OCI-LY1 (cell line): Measurements from ENCODE around the gene ZNHIT2.

Source experiments
- CTCF ChIP-seq: fragments of 200-600 bp; sonication (generic), shearing (Covaris generic); IDR thresholded peaks from 2 replicates; pipeline ENCODE4 v1.5.1; 2017; ENCODE audit warnings: mild to moderate bottlenecking, antibody characterized with exemption, low read length, moderate library complexity, mixed read lengths
- EZH2 ChIP-seq: fragments of 200-600 bp; sonication (generic), shearing (Covaris generic); IDR thresholded peaks from 2 replicates; pipeline ENCODE4 v1.8.0; 2017; ENCODE audit warnings: borderline replicate concordance, mixed run types, mild to moderate bottlenecking, antibody characterized with exemption, low read length, moderate library complexity, mixed read lengths

DNA sequence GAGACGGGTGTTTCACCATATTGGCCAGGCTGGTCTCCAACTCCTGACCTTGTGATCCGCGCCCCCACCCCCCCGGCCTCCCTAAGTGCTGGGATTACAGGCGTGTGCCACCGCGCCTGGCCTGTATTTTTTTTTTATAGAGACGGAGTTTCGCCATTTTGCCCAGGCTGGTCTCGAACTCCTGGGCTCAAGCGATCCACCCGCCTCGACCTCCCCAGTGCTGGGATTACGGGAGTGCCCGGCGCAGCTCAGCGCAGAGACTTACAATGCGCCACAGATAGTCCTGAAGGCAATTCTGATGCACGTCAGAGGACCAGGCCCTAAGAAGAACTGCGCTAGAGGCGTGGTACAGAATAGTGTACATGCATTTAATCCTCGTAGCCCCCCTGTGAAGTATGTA is 22.1 kb downstream of the ZNHIT2 start:
- no peak for TF ChIP-seq CTCF
- TF ChIP-seq EZH2 = no peak
